Camera-type eye (tissue), 1 donor: ENCODE data around the gene KRTAP9-1. TPM values are rescaled to one million over a fixed set of nuclear protein-coding genes. Genes with fewer than 3 reads are reported as not detected.

Experiments used
- total RNA-seq: library from RNA; depleted of rRNA; stranded (reverse); fragments of >200 nt; gene quantifications from one replicate; pipeline ENCODE4 v1.2.3, GENCODE V29; 2014

Gene KRTAP9-1, protein sequence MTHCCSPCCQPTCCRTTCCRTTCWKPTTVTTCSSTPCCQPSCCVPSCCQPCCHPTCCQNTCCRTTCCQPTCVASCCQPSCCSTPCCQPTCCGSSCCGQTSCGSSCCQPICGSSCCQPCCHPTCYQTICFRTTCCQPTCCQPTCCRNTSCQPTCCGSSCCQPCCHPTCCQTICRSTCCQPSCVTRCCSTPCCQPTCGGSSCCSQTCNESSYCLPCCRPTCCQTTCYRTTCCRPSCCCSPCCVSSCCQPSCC
- not detected for total RNA-seq

DNA sequence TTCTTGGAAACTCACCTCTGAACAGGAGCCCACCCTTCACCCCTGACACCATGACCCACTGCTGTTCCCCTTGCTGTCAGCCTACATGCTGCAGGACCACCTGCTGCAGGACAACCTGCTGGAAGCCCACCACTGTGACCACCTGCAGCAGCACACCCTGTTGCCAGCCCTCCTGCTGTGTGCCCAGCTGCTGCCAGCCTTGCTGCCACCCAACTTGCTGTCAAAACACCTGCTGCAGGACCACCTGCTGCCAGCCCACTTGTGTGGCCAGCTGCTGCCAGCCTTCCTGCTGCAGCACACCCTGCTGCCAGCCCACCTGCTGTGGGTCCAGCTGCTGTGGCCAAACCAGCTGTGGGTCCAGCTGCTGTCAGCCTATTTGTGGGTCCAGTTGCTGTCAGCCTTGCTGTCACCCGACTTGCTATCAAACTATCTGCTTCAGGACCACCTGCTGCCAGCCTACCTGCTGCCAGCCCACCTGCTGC lies at the start of gene KRTAP9-1:
KRTAP9-1 (plus strand) TSS at position 51 of the 482 bp plus-strand sequence; CDS start at position 51, 0 bp downstream.

DNA sequence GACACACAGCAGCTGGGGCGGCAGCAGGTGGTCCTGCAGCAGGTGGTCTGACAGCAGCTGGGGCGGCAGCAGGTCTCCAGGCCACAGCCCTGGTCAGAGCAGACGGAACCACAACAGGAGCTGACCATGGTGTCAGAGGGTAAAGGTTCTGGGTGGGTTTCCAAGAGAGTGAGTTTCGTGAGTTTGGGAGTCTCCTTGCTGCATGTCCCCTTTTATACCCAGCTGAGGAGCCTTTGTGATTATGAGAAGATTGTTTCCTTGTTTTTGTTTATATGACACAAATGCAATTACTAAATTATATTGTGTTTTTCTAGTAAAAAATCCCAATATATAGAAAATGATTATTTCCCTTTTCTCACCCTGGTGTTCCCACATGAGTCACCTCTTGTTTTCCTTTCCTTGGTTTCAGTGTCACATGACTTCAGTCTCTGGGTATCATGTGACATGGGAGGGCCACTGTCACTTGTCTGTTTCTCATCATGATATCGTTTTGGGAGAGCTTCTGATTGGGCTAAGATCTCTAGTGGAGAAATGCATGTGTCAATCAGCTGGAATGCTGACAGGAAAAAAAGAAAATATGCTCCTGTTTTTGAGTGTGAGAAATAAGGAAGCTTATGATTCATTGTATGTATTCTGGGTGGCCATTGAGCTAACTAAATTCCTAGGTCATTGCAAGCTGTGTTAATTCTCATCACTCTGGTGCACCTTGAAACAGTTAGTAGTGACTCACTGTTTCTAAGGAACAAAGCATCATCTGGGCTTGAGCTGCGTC lies 49.1 kb upstream of the KRTAP9-1 start, which contains the start of gene KRTAP4-6:
KRTAP4-6 (minus strand) TSS at position 185 of the 772 bp plus-strand sequence; CDS start at position 128, 57 bp downstream.

GRCh38 chr17:41149652-41149985 lies 40.1 kb upstream of the KRTAP9-1 start, which contains the start of gene KRTAP4-5:
Gene KRTAP4-5, minus strand, starts transcription at chr17:41149825. Its CDS starts 58 bp downstream, at chr17:41149767.

DNA sequence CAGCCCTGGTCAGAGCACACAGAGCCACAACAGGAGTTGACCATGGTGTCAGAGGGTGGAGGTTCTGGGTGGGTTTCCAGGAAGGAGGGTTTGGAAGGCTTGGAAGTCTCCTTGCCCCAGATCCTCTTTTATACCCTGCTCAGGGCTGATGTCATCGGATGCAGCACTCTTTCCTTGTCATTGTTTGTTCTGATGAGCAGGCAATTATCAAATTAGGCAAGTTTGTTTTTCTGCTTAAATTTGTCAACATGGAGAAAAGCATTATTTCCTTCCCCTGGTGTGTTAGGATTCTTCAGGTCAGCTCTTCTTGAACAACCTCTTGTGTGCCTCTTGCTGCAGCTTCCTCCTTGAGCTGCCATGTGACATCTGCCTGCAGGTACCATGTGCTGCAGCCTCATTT lies 29.0 kb upstream of the KRTAP9-1 start, which contains the start of gene KRTAP4-4:
KRTAP4-4 (minus strand) TSS at position 101 of the 400 bp plus-strand sequence; CDS start at position 44, 57 bp downstream.

DNA sequence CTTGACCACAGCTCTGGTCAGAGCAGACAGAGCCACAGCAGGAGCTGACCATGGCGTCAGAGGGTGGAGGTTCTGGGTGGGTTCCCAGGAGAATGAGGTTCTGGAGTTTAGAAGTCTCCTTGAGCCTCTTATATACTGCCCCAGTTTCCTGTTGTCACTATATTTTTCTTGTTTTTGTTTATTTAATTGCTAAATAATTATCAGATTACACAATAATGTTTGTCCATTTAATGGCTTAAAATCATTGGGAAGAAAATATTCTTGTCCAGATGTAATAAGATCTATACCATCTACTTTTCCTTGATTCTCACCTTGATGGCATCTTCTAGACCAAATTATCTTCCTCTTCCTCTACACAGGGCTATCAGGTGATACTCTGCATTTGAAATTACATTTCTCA lies 21.6 kb upstream of the KRTAP9-1 start, which contains the start of gene KRTAP4-3:
KRTAP4-3 (minus strand) TSS at position 101 of the 400 bp plus-strand sequence; CDS start at position 52, 49 bp downstream.

GRCh38 chr17:41177727-41178271 lies 11.9 kb upstream of the KRTAP9-1 start, which contains the start of gene KRTAP4-2:
Gene KRTAP4-2, minus strand, starts transcription at chr17:41178221. Its CDS starts 57 bp downstream, at chr17:41178164.

GRCh38 chr17:41184480-41184961 lies 5.2 kb upstream of the KRTAP9-1 start, which contains the start of gene KRTAP4-1:
Gene KRTAP4-1, minus strand, starts transcription at chr17:41184911. Its CDS starts 57 bp downstream, at chr17:41184854.

GRCh38 chr17:41226598-41227095 lies 37.0 kb downstream of the KRTAP9-1 start, which contains the start of gene KRTAP9-2:
Gene KRTAP9-2, plus strand, starts transcription at chr17:41226648. Its CDS starts 7 bp downstream, at chr17:41226655.

DNA sequence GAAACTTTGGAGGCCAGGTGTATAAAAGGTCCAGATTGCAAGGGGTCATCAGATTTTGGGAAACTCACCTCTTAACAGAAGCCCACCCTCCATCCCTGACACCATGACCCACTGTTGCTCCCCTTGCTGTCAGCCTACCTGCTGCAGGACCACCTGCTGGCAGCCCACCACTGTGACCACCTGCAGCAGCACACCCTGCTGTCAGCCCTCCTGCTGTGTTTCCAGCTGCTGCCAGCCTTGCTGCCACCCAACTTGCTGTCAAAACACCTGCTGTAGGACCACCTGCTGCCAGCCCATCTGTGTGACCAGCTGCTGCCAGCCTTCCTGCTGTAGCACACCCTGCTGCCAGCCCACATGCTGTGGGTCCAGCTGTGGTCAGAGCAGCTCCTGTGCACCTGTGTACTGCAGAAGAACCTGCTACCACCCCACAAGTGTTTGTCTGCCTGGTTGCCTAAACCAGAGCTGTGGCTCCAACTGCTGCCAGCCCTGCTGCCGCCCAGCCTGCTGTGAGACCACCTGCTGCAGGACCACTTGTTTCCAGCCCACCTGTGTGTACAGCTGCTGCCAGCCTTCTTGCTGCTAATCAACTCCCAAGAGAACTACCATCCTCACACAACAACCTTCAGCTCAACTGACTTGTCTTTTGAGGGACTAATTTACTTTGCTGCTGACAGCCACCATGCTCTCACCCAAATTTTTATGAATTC lies 42.9 kb downstream of the KRTAP9-1 start, which contains the start of gene KRTAP9-3:
KRTAP9-3 (plus strand) TSS at position 51 of the 707 bp plus-strand sequence; CDS start at position 104, 53 bp downstream.

DNA sequence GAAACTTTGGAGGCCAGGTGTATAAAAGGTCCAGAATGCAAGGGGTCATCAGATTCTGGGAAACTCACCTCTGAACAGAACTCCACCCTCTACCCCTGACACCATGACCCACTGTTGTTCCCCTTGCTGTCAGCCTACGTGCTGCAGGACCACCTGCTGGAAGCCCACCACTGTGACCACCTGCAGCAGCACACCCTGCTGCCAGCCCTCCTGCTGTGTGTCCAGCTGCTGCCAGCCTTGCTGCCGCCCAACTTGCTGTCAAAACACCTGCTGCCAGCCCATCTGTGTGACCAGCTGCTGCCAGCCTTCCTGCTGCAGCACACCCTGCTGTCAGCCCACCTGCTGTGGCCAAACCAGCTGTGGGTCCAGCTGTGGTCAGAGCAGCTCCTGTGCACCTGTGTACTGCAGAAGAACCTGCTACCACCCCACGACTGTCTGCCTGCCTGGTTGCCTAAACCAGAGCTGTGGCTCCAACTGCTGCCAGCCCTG lies 48.3 kb downstream of the KRTAP9-1 start, which contains the start of gene KRTAP9-8:
KRTAP9-8 (plus strand) TSS at position 51 of the 489 bp plus-strand sequence; CDS start at position 104, 53 bp downstream.

Other genes starting within 250 kb of the KRTAP9-1 start
- gene KRT39, start 222.9 kb upstream of the KRTAP9-1 start, total RNA-seq: 0.44 TPM
- gene KRT40, start 205.6 kb upstream of the KRTAP9-1 start, total RNA-seq: 1.4 TPM
- gene KRTAP3-3, start 195.7 kb upstream of the KRTAP9-1 start, total RNA-seq: not detected
- gene KRTAP3-2, start 190.0 kb upstream of the KRTAP9-1 start, total RNA-seq: not detected
- not detected for gene KRTAP3-1, start 180.8 kb upstream of the KRTAP9-1 start, total RNA-seq
- gene KRTAP1-5, start 162.7 kb upstream of the KRTAP9-1 start, total RNA-seq: not detected
- gene KRTAP1-4, start 159.7 kb upstream of the KRTAP9-1 start, total RNA-seq: not detected
- not detected for gene KRTAP1-3, start 155.0 kb upstream of the KRTAP9-1 start, total RNA-seq
- gene KRTAP1-1, start 148.4 kb upstream of the KRTAP9-1 start, total RNA-seq: not detected
- not detected for gene KRTAP2-1, start 142.6 kb upstream of the KRTAP9-1 start, total RNA-seq
- not detected for gene KRTAP2-2, start 134.7 kb upstream of the KRTAP9-1 start, total RNA-seq
- gene KRTAP2-3, start 129.8 kb upstream of the KRTAP9-1 start, total RNA-seq: not detected
- not detected for gene KRTAP2-4, start 124.0 kb upstream of the KRTAP9-1 start, total RNA-seq
- gene KRTAP4-7, start 105.7 kb upstream of the KRTAP9-1 start, total RNA-seq: not detected
- not detected for gene KRTAP4-8, start 91.7 kb upstream of the KRTAP9-1 start, total RNA-seq
- gene KRTAP4-16, start 87.7 kb upstream of the KRTAP9-1 start, total RNA-seq: not detected
- gene KRTAP4-9, start 84.5 kb upstream of the KRTAP9-1 start, total RNA-seq: not detected
- not detected for gene KRTAP4-11, start 71.5 kb upstream of the KRTAP9-1 start, total RNA-seq
- gene KRTAP4-12, start 65.7 kb upstream of the KRTAP9-1 start, total RNA-seq: not detected
- not detected for gene KRTAP4-6, start 49.3 kb upstream of the KRTAP9-1 start, total RNA-seq
- gene KRTAP4-5, start 40.1 kb upstream of the KRTAP9-1 start, total RNA-seq: not detected
- gene KRTAP4-4, start 29.1 kb upstream of the KRTAP9-1 start, total RNA-seq: not detected
- not detected for gene KRTAP4-3, start 21.7 kb upstream of the KRTAP9-1 start, total RNA-seq
- not detected for gene KRTAP4-2, start 11.7 kb upstream of the KRTAP9-1 start, total RNA-seq
- not detected for gene KRTAP4-1, start 5.0 kb upstream of the KRTAP9-1 start, total RNA-seq
- gene KRTAP9-2, start 36.8 kb downstream of the KRTAP9-1 start, total RNA-seq: not detected
- gene KRTAP9-3, start 42.6 kb downstream of the KRTAP9-1 start, total RNA-seq: not detected
- gene KRTAP9-8, start 48.1 kb downstream of the KRTAP9-1 start, total RNA-seq: 0.44 TPM
- not detected for gene KRTAP9-4, start 59.8 kb downstream of the KRTAP9-1 start, total RNA-seq
- gene KRTAP9-9, start 65.5 kb downstream of the KRTAP9-1 start, total RNA-seq: not detected
- not detected for gene KRTAP9-6, start 75.5 kb downstream of the KRTAP9-1 start, total RNA-seq
- not detected for gene KRTAP9-7, start 85.8 kb downstream of the KRTAP9-1 start, total RNA-seq
- not detected for gene KRTAP29-1, start 113.0 kb downstream of the KRTAP9-1 start, total RNA-seq
- not detected for gene KRTAP16-1, start 119.4 kb downstream of the KRTAP9-1 start, total RNA-seq
- not detected for gene KRTAP17-1, start 125.8 kb downstream of the KRTAP9-1 start, total RNA-seq
- gene KRT33A, start 160.9 kb downstream of the KRTAP9-1 start, total RNA-seq: not detected
- gene KRT33B, start 179.9 kb downstream of the KRTAP9-1 start, total RNA-seq: not detected
- not detected for gene KRT34, start 192.4 kb downstream of the KRTAP9-1 start, total RNA-seq
- not detected for gene KRT31, start 207.7 kb downstream of the KRTAP9-1 start, total RNA-seq
- not detected for gene KRT37, start 234.7 kb downstream of the KRTAP9-1 start, total RNA-seq